ENCODE data around the gene ESCO1. TPM values are rescaled to one million over a fixed set of nuclear protein-coding genes. Genes with fewer than 3 reads are reported as not detected.
"Not testable (repeated sequence)": the region's sequence is repeated elsewhere in the genome, so short reads cannot be mapped to it uniquely, and the experiment has no call there.

The ESCO1 gene, protein sequence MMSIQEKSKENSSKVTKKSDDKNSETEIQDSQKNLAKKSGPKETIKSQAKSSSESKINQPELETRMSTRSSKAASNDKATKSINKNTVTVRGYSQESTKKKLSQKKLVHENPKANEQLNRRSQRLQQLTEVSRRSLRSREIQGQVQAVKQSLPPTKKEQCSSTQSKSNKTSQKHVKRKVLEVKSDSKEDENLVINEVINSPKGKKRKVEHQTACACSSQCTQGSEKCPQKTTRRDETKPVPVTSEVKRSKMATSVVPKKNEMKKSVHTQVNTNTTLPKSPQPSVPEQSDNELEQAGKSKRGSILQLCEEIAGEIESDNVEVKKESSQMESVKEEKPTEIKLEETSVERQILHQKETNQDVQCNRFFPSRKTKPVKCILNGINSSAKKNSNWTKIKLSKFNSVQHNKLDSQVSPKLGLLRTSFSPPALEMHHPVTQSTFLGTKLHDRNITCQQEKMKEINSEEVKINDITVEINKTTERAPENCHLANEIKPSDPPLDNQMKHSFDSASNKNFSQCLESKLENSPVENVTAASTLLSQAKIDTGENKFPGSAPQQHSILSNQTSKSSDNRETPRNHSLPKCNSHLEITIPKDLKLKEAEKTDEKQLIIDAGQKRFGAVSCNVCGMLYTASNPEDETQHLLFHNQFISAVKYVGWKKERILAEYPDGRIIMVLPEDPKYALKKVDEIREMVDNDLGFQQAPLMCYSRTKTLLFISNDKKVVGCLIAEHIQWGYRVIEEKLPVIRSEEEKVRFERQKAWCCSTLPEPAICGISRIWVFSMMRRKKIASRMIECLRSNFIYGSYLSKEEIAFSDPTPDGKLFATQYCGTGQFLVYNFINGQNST
- polyA plus RNA-seq: 11.4 TPM

- Mint-ChIP-seq H3K4me3 (peak within 1 kb of the TSS; percentile 89 to 97 (median 96)), H3K9me3 (peaks cover 0 to 1% (median 0%) of the 10 kb centered on the region in 3 donors), H3K27me3 (peaks cover 1% of the 10 kb centered on the region), H3K36me3 (no peaks in the 10 kb centered on the region), H3K27ac (peak within 1 kb of the TSS; percentile 98 to 100 (median 99)), H3K4me1 (peaks cover 21 to 39% (median 34%) of the 10 kb centered on the region in 3 donors)
Measured at GRCh38 chr18:21600526-21601410, at the start of gene ESCO1. TSS of gene ESCO1 (minus strand) at chr18:21600704. CDS start at chr18:21574843, 25,861 bp downstream.

DNA sequence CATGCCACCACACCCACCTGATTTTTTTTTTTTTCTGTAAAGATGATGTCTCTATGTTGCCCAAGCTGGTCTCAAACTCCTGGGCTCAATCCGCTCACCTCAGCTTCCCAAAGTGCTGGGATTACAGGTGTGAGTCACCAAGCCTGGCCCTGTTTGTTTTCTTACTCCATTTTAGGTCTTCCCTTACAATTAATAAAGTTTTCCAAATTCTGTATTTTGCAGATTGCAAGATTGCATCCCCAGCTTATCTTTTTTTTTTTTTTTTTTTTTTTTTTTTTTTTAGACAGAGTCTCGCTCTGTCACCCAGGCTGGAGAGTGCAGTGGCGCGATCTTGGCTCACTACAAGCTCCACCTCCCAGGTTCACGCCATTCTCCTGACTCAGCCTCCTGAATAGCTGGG, 39.9 kb upstream of the ESCO1 start:
- H3K27me3 Mint-ChIP-seq, H3K9me3 Mint-ChIP-seq, H3K4me3 Mint-ChIP-seq, H3K36me3 Mint-ChIP-seq, H3K27ac Mint-ChIP-seq: not testable (repeated sequence)
- H3K4me1 Mint-ChIP-seq: peaks cover 8 to 15% (median 11%) of the 10 kb centered on the region in 3 donors

DNA sequence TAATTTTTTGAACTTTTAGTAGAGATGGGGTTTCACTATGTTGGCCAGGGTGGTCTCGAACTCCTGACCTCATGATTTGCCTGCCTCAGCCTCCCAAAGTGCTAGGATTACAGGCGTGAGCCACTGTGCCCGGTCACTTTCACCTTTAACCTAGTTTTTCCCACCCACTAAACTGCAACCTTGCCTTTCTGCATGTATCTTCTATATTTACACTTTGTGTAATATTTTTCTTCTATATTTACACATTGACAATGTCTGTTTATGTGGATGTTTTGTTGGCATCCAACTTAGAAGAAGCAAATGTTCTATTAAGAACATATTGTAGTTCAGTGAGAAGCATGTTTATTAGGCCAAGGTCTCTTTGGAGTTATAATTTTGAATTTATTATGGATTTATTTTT, 38.3 kb upstream of the ESCO1 start:
- Mint-ChIP-seq H3K9me3 (no peaks in the 10 kb centered on the region), H3K27me3 (no peaks in the 10 kb centered on the region), H3K4me3 (peak overlapping the region in 1 of 4 donors; percentile 55), H3K27ac (no peak overlapping the region), H3K4me1 (peaks cover 8 to 15% (median 11%) of the 10 kb centered on the region in 3 donors), H3K36me3 (peaks cover 2% of the 10 kb centered on the region)

DNA sequence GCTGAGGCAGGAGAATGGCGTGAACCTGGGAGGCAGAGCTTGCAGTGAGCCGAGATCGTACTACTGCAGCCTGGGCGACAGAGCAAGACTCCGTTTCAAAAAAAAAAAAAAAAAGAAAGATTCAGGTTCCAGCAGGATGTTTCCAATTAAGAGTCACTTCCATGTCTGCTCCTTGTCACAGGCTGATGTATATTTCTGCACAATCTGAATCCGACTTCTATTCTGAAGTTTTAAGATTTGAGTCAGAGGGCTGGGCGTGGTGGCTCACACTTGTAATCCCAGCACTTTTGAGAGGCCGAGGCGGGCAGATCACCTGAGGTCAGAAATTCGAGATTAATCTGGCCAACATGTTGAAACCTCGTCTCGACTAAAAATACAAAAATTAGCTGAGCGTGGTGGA, 36.3 kb upstream of the ESCO1 start:
- H3K27me3 Mint-ChIP-seq: no peaks in the 10 kb centered on the region
- peaks cover 8 to 15% (median 11%) of the 10 kb centered on the region in 3 donors for H3K4me1 Mint-ChIP-seq
- H3K4me3 Mint-ChIP-seq: peak overlapping the region in 1 of 4 donors; percentile 8
- H3K27ac Mint-ChIP-seq: peak overlapping the region in 1 of 3 donors; percentile 59
- peaks cover 2% of the 10 kb centered on the region for H3K36me3 Mint-ChIP-seq
- no peaks in the 10 kb centered on the region for H3K9me3 Mint-ChIP-seq

DNA sequence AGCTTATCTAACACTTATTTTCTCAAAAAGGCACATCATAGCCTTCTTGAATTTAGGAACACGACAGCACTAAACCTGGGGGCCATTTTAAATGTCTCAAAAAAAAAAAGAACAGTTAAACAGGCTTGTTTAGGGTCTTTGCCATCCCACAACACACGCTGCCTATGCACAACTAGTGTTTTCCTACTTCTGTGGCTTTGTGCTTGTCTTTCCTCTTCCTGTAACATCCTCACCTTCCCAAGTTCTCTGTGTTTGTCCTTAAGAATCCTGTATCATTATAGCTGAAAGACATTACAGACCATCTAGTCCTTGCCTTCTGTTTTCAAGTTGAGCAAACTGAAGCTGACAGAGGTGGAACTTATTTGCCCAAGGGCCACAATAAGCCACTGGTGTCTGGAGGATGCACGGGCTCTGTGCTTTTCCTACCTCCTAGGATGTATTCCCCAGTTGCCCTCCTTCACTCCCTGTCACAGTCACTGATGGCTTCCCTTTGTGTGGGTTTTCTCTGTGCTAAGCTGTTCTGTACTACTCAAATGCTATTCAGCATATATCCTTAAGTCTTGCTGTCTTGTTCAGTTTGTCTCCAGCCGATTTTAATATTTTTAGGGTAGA, 34.2 kb upstream of the ESCO1 start:
- Mint-ChIP-seq H3K27ac (no peak overlapping the region), H3K9me3 (no peaks in the 10 kb centered on the region), H3K27me3 (no peaks in the 10 kb centered on the region), H3K4me3 (no peak overlapping the region), H3K4me1 (peaks cover 10 to 18% (median 14%) of the 10 kb centered on the region in 3 donors), H3K36me3 (no peaks in the 10 kb centered on the region)

- no peak overlapping the region for H3K4me3 Mint-ChIP-seq
- peak overlapping the region in 2 of 3 donors; percentile 32 to 59 for H3K27ac Mint-ChIP-seq
- H3K36me3 Mint-ChIP-seq: no peaks in the 10 kb centered on the region
- peaks cover 0 to 2% (median 0%) of the 10 kb centered on the region in 3 donors for H3K9me3 Mint-ChIP-seq
- peaks cover 8 to 25% (median 17%) of the 10 kb centered on the region in 3 donors for H3K4me1 Mint-ChIP-seq
- no peaks in the 10 kb centered on the region for H3K27me3 Mint-ChIP-seq
Measured at GRCh38 chr18:21632393-21632792, 31.9 kb upstream of the ESCO1 start.

DNA sequence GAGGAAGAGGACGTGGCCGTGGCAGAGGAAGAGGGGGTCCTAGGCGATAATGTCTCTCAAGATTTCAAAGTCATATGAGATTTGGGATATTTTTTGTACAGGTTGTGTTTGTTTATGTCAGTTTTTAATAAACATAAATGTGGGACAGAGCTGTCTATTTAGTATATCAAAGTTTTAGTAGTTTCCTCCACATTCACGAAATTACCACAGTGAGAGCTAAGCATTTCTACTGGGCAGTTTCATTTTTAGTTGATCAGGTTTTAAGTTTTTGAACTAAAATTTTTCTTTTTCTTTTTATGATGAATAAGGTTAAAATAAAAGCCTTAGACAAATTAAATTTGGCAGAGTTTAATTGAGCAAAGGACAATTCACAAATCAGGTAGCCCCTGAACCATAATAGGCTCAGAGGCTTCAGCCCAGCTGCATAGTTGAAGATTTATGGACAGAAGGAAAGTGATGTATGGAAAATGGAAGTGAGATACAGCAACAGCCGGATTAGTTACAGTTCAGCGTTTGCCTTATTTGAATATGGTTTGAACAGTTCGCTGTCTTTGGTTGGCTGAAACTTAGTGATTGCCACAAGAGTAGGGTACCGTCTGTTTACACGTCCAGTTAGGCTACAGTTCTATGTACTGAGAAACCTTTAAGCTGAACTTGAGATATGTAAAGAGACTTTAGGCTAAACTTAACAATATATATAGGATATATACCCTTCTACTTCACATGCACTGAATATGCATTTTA, 28.8 kb upstream of the ESCO1 start:
- Mint-ChIP-seq H3K4me3 (peak overlapping the region in 2 of 4 donors; percentile 10 to 67), H3K9me3 (peaks cover 0 to 2% (median 0%) of the 10 kb centered on the region in 3 donors), H3K27me3 (no peaks in the 10 kb centered on the region), H3K27ac (peak overlapping the region; percentile 9 to 78 (median 68)), H3K4me1 (peaks cover 8 to 25% (median 17%) of the 10 kb centered on the region in 3 donors), H3K36me3 (no peaks in the 10 kb centered on the region)

DNA sequence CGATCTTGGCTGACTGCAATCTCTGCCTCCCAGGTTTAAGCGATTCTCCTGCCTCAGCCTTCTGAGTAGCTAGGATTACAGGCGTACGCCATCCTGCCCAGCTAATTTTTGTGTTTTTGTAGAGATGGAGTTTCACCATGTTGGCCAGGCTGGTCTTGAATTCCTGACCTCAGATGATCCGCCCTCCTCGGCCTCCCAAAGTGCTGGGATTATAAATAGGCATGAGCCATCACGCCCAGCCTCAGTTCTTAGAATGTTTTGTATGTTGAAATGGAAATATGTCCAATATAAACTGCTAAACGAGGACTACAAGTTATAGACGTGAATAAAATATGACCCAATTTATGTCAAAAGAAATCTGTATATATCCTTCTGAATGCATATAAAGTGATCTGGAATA, 21.1 kb upstream of the ESCO1 start:
- H3K4me1 Mint-ChIP-seq: peaks cover 9 to 22% (median 10%) of the 10 kb centered on the region in 3 donors
- not testable (repeated sequence) for H3K27ac Mint-ChIP-seq, H3K27me3 Mint-ChIP-seq, H3K4me3 Mint-ChIP-seq, H3K9me3 Mint-ChIP-seq, H3K36me3 Mint-ChIP-seq

DNA sequence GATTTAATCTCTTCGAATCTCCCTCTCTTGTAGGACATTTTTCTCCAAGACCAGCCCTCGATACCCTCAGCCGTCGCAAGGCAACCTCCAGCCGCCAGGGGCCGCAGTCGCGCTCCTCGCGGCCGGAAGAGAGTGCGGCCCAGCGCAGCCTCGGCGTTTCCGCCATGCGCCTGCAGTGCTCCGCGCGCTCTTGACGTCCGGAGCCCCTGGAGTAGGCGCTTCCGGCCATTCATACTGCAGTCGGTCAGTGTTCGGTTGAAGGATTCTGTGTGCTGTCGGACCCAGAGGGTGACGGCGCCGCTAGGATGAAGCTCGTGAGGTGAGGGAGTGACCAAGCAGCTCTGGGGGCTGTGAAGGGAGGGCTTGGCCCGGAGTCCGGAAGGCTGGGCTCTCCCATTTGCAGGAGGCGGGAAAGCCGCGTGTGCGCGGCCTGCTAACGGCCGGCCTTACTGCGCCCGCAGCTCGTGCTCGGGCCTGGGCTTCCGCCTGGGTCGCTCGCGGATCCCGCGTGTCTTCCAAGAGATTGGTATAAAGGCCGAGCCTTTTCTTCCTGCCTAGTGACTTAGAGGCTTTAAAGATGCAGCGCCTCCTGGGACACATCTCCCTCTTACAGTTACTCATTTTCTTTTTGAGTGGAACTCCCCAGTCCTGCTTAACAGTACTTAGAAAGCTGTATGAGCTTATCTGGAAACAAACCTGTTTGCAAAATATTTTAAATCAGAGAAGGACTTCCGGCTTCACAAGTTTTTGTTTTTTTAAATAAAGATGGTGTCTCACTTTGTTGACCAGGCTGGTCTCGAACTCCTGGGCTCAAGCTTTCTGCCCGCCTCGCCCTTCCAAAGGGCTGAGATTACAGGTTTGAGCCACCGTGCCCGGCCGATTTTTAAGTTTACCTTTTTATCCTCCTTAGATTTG, 11.9 kb upstream of the ESCO1 start, which contains the start of gene SNRPD1:
Gene SNRPD1, plus strand, starts transcription at position 190 of the 915 bp plus-strand sequence. Its CDS starts 116 bp downstream, at position 306.
- Mint-ChIP-seq H3K9me3 (no peaks in the 10 kb centered on the region), H3K4me1 (peaks cover 19 to 30% (median 22%) of the 10 kb centered on the region in 3 donors), H3K27me3 (no peaks in the 10 kb centered on the region), H3K36me3 (peaks cover 3% of the 10 kb centered on the region), H3K27ac (peak within 1 kb of the TSS; percentile 74 to 96 (median 96)), H3K4me3 (peak within 1 kb of the TSS; percentile 92 to 100 (median 100))

DNA sequence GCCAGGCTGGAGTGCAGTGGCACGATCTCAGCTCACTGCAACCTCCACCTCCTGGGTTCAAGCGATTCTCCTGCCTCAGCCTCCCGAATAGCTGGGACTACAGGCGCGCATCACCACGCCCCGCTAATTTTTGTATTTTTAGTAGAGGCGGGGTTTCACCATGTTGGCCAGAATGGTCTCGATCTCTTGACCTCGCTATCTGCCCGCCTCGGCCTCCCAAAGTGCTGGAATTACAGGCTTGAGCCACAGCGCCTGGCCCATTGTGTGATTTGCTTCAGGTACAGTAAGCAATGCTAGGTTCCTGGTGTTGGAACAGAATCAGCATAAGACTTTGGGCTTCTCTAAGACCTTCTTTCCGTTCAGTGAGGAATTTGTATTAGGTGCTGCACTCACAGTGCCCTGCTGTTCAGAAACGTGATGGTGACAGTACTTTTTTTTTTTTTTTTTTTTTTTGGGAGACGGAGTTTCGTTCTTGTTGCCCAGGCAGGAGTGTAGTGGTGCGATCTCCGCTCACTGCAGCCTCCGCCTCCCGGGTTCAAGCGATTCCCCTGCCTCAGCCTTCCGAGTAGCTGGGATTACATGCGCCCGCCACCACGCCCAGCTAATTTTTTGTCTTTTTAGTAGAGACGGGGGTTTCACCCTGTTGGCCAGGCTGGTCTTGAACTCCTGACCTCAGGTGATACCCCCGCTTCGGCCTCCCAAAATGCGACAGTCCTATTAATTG, 11.1 kb upstream of the ESCO1 start:
- H3K27ac Mint-ChIP-seq: peak overlapping the region; percentile 74 to 96 (median 96)
- not testable (repeated sequence) for H3K9me3 Mint-ChIP-seq, H3K36me3 Mint-ChIP-seq, H3K27me3 Mint-ChIP-seq
- H3K4me1 Mint-ChIP-seq: peaks cover 16 to 27% (median 17%) of the 10 kb centered on the region in 3 donors
- peak overlapping the region; percentile 92 to 100 (median 100) for H3K4me3 Mint-ChIP-seq

GRCh38 chr18:21605213-21605612, 4.7 kb upstream of the ESCO1 start:
- Mint-ChIP-seq H3K4me1 (peaks cover 12 to 19% (median 14%) of the 10 kb centered on the region in 3 donors), H3K27me3 (no peaks in the 10 kb centered on the region), H3K27ac (peak overlapping the region in 1 of 3 donors; percentile 76), H3K9me3 (peaks cover 0 to 1% (median 0%) of the 10 kb centered on the region in 3 donors), H3K4me3 (peak overlapping the region in 1 of 4 donors; percentile 31), H3K36me3 (no peaks in the 10 kb centered on the region)

GRCh38 chr18:21604671-21605070, 4.2 kb upstream of the ESCO1 start:
- peak overlapping the region in 2 of 3 donors; percentile 65 to 76 for H3K27ac Mint-ChIP-seq
- H3K9me3 Mint-ChIP-seq: peaks cover 0 to 1% (median 0%) of the 10 kb centered on the region in 3 donors
- no peaks in the 10 kb centered on the region for H3K36me3 Mint-ChIP-seq
- H3K4me3 Mint-ChIP-seq: peak overlapping the region in 1 of 4 donors; percentile 31
- no peaks in the 10 kb centered on the region for H3K27me3 Mint-ChIP-seq
- peaks cover 12 to 24% (median 14%) of the 10 kb centered on the region in 3 donors for H3K4me1 Mint-ChIP-seq

All from IgD-negative memory B cell (primary cell).